ENCODE data around the gene SHTN1.
A peak's percentile ranks its signal among the peaks of the same experiment; 100 is the strongest.

Gene SHTN1

DNA sequence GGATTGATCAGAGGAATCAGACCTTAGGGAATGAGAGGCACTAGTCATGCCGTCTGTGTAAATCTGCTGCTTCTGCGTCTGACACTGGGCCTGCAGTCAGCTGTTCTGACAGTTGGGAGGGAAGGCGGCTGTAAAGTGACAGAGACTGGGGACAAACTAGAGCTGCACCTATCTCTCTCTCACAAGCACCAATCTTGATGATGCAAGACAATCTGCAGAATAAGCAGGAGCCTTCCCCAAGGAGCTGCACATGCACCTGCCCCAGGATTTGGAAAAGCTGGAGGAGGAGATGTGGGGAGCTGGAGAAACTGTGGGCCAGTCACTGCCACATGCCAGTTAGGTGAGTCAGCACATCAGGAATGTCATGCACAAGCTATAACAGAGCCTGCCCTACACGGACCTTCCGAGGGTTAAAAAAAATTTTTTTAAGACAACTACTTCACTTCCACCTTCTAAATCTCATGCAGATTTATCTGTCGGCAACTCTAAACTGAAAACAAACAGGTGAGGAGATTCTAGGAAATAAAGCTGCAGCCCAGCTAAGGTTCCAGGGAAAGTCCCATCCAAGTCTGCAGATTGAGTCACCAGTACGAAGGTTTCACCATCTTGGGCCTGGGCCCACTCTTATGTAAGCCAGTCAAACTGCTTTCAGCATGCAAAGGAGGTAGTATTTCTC is 116.5 kb downstream of the SHTN1 start:
- Histone ChIP-seq H3K4me1 (peaks cover 0 to 24% (median 16%) of the 10 kb centered on the region in 4 donors), H3K9me3 (no peaks in the 10 kb centered on the region), H3K27me3 (no peaks in the 10 kb centered on the region), H3K36me3 (no peaks in the 10 kb centered on the region), H3K4me3 (no peak overlapping the region), H3K27ac (peak overlapping the region in 1 of 2 donors; percentile 1)
- intact Hi-C loops (cut with DNase I; ENCODE audit: low total_unique reads) = no loop called here
- TF ChIP-seq, protein P1, sequence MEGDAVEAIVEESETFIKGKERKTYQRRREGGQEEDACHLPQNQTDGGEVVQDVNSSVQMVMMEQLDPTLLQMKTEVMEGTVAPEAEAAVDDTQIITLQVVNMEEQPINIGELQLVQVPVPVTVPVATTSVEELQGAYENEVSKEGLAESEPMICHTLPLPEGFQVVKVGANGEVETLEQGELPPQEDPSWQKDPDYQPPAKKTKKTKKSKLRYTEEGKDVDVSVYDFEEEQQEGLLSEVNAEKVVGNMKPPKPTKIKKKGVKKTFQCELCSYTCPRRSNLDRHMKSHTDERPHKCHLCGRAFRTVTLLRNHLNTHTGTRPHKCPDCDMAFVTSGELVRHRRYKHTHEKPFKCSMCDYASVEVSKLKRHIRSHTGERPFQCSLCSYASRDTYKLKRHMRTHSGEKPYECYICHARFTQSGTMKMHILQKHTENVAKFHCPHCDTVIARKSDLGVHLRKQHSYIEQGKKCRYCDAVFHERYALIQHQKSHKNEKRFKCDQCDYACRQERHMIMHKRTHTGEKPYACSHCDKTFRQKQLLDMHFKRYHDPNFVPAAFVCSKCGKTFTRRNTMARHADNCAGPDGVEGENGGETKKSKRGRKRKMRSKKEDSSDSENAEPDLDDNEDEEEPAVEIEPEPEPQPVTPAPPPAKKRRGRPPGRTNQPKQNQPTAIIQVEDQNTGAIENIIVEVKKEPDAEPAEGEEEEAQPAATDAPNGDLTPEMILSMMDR (IDR thresholded peaks at IDR 0.05) = no peak
- peak; percentile 67 to 82 for DNase-seq

GRCh38 chr10:116886772-116887171 is 118.2 kb downstream of the SHTN1 start:
- H3K36me3 ChIP-seq = no peaks in the 10 kb centered on the region
- intact Hi-C loops (cut with DNase I; ENCODE audit: low total_unique reads) = no loop called here
- H3K4me3 ChIP-seq = no peak overlapping the region
- TF ChIP-seq, protein P1 (IDR thresholded peaks at IDR 0.05) = no peak
- DNase-seq = no peak
- no peaks in the 10 kb centered on the region for H3K9me3 ChIP-seq
- H3K27me3 ChIP-seq = no peaks in the 10 kb centered on the region
- H3K4me1 ChIP-seq = peaks cover 0 to 18% (median 11%) of the 10 kb centered on the region in 4 donors
- no peak overlapping the region for H3K27ac ChIP-seq

GRCh38 chr10:116882639-116883038 is 122.3 kb downstream of the SHTN1 start:
- DNase-seq = no peak
- H3K27me3 ChIP-seq = no peaks in the 10 kb centered on the region
- no peaks in the 10 kb centered on the region for H3K4me1 ChIP-seq
- H3K9me3 ChIP-seq = no peaks in the 10 kb centered on the region
- H3K36me3 ChIP-seq = no peaks in the 10 kb centered on the region
- intact Hi-C loops (cut with DNase I; ENCODE audit: low total_unique reads) = no loop called here
- no peak overlapping the region for H3K4me3 ChIP-seq
- no peak overlapping the region for H3K27ac ChIP-seq
- TF ChIP-seq, protein P1 (IDR thresholded peaks at IDR 0.05) = no peak

- H3K27ac ChIP-seq = no peak overlapping the region
- DNase-seq = no peak
- TF ChIP-seq, protein P1 (IDR thresholded peaks at IDR 0.05) = no peak
- H3K36me3 ChIP-seq = no peaks in the 10 kb centered on the region
- H3K9me3 ChIP-seq = no peaks in the 10 kb centered on the region
- no peaks in the 10 kb centered on the region for H3K4me1 ChIP-seq
- intact Hi-C loops (cut with DNase I; ENCODE audit: low total_unique reads) = no loop called here
- H3K27me3 ChIP-seq = no peaks in the 10 kb centered on the region
- no peak overlapping the region for H3K4me3 ChIP-seq
Measured at GRCh38 chr10:116880716-116881482, 124.1 kb downstream of the SHTN1 start.

DNA sequence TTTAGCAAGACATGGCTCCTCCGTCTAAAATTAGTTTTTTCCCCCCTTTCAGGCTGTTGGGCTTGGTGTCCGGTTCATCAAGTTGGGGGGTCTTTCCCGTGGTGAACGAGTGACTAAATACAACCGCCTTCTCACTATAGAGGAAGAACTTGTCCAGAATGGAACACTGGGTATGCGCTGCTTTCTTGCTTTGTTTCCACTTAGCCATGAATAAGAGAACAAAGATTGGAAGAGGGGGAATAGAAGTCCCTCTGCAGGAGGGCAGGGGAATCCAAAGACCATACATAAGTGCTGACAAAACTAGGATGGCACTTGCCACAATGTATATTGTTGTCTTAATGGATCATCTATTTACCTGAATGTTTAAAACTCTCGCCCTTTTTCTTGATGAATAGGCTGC is 125.2 kb downstream of the SHTN1 start:
- H3K9me3 ChIP-seq = no peaks in the 10 kb centered on the region
- intact Hi-C loops (cut with DNase I; ENCODE audit: low total_unique reads) = no loop called here
- TF ChIP-seq, protein P1 (IDR thresholded peaks at IDR 0.05) = no peak
- H3K4me3 ChIP-seq = no peak overlapping the region
- H3K36me3 ChIP-seq = no peaks in the 10 kb centered on the region
- H3K27me3 ChIP-seq = no peaks in the 10 kb centered on the region
- no peaks in the 10 kb centered on the region for H3K4me1 ChIP-seq
- no peak for DNase-seq
- no peak overlapping the region for H3K27ac ChIP-seq

Measured in tibial artery (tissue), 4 donors.